GM21390 (cell line): ENCODE results near the gene HLF.

Experiments
- ATAC-seq: cut with Tn5 transposase; IDR thresholded peaks from one replicate; pipeline ENCODE4 v1.9.1; 2021; ENCODE audit not compliant: unreplicated experiment

The HLF gene

GRCh38 chr17:55274355-55275255, 9.8 kb downstream of the HLF start:
- ATAC-seq = no peak

- ATAC-seq = no peak
Observed at GRCh38 chr17:55275894-55276804, 11.4 kb downstream of the HLF start.

- ATAC-seq = no peak
Observed at GRCh38 chr17:55278173-55278961, 13.6 kb downstream of the HLF start.

GRCh38 chr17:55279203-55279602, 14.4 kb downstream of the HLF start:
- no peak for ATAC-seq

- no peak for ATAC-seq
Observed at GRCh38 chr17:55279788-55280187, 15.0 kb downstream of the HLF start.

- ATAC-seq = no peak
Observed at GRCh38 chr17:55280212-55280611, 15.5 kb downstream of the HLF start.

- ATAC-seq = no peak
Observed at GRCh38 chr17:55281649-55282378, 17.1 kb downstream of the HLF start.

- no peak for ATAC-seq
Observed at GRCh38 chr17:55282379-55282702, 17.6 kb downstream of the HLF start.

- no peak for ATAC-seq
Observed at GRCh38 chr17:55282741-55283140, 18.0 kb downstream of the HLF start.

GRCh38 chr17:55283256-55283965, 18.7 kb downstream of the HLF start:
- no peak for ATAC-seq

GRCh38 chr17:55284001-55284884, 19.5 kb downstream of the HLF start:
- no peak for ATAC-seq

- ATAC-seq = no peak
Observed at GRCh38 chr17:55284944-55285339, 20.2 kb downstream of the HLF start.

GRCh38 chr17:55285340-55286301, 20.9 kb downstream of the HLF start:
- ATAC-seq = no peak

- no peak for ATAC-seq
Observed at GRCh38 chr17:55286681-55287589, 22.2 kb downstream of the HLF start.

- ATAC-seq = no peak
Observed at GRCh38 chr17:55288356-55289105, 23.8 kb downstream of the HLF start.

GRCh38 chr17:55289106-55289446, 24.3 kb downstream of the HLF start:
- ATAC-seq = no peak
